H1 (cell line): ENCODE data around the gene CHST11. TPM values are rescaled to one million over a fixed set of nuclear protein-coding genes. Genes with fewer than 3 reads are reported as not detected.

ENCODE experiments used
- CTCF ChIA-PET: fragments of 300-600 bp; sonication (Branson Sonifier 250); formaldehyde crosslinking; loops from one replicate; lab custom pipeline; 2021; ENCODE audit not compliant: partially characterized antibody; lab: Charles Lee
- POLR2A ChIA-PET: fragments of 300-600 bp; sonication (Branson Sonifier 250); formaldehyde crosslinking; loops from one replicate; lab custom pipeline; 2021; ENCODE audit warnings: inconsistent platforms; ENCODE audit not compliant: partially characterized antibody; lab: Charles Lee
- DNase-seq, 2 experiments: peaks; one replicate each; pipeline versions ENCODE4 v3.0.0 to v3.0.0-alpha.2; 2010 to 2022; ENCODE audit warnings: low spot score in 2 of 2, low read depth in 1 of 2, mixed read lengths in 1 of 2
- FAIRE-seq: peaks from 2 replicates; lab custom pipeline; 2011; peaks lifted over from hg19 to GRCh38; lab: Jason Lieb, UNC
- H2AFZ ChIP-seq: 2 replicates; pipeline ENCODE4 v1.8.1; 2012; ENCODE audit warnings: low read length, inconsistent platforms
- H2AK5ac ChIP-seq: 2 replicates; pipeline ENCODE4 v1.6.1; 2013; ENCODE audit warnings: low read depth, low read length
- H2BK120ac ChIP-seq: replicated peaks from 2 replicates; pipeline ENCODE3; 2013; ENCODE audit warnings: low read depth, low read length, inconsistent platforms
- H2BK12ac ChIP-seq: 2 replicates; pipeline ENCODE4 v1.6.1; 2013; ENCODE audit warnings: low read depth, low read length
- H2BK15ac ChIP-seq: 2 replicates; pipeline ENCODE4 v1.6.1; 2013; ENCODE audit warnings: low read length
- H2BK20ac ChIP-seq: 2 replicates; pipeline ENCODE4 v1.6.1; 2013; ENCODE audit warnings: low read length
- H2BK5ac ChIP-seq: 2 replicates; pipeline ENCODE4 v1.6.1; 2013; ENCODE audit warnings: low read depth, low read length
- H3K14ac ChIP-seq: 2 replicates; pipeline ENCODE4 v1.6.1; 2013; ENCODE audit warnings: inconsistent platforms; ENCODE audit not compliant: insufficient read length
- H3K18ac ChIP-seq: 2 replicates; pipeline ENCODE4 v1.6.1; 2013; ENCODE audit warnings: low read length; ENCODE audit errors: extremely low read depth
- H3K23ac ChIP-seq: 2 replicates; pipeline ENCODE4 v1.6.1; 2013; ENCODE audit warnings: inconsistent platforms; ENCODE audit not compliant: insufficient read length
- H3K23me2 ChIP-seq: 2 replicates; pipeline ENCODE4 v1.6.1; 2013; ENCODE audit warnings: low read depth, low read length
- H3K27ac ChIP-seq: 2 replicates; pipeline ENCODE4 v1.6.1; 2011; ENCODE audit warnings: low read depth, low read length, inconsistent platforms
- H3K27me3 ChIP-seq, 4 experiments: replicated peaks in 1 of 4; 1 replicate in 1 of 4; 2 replicates in 3 of 4; pipeline versions ENCODE4 v1.6.1 to v1.8.1; 2011 to 2013; ENCODE audit warnings: low read length in 3 of 4, mild to moderate bottlenecking in 3 of 4, inconsistent platforms in 2 of 4, mixed read lengths in 2 of 4, moderate library complexity in 1 of 4; ENCODE audit not compliant: control insufficient read depth in 3 of 4, insufficient read depth in 3 of 4; ENCODE audit errors: extremely low read depth in 1 of 4
- H3K36me3 ChIP-seq, 4 experiments: 2 replicates each; pipeline versions ENCODE4 v1.6.1 to v1.8.1; 2011 to 2013; ENCODE audit warnings: mild to moderate bottlenecking in 4 of 4, low read length in 3 of 4, moderate library complexity in 2 of 4, control low read depth in 1 of 4, inconsistent platforms in 1 of 4; ENCODE audit not compliant: insufficient read depth in 4 of 4, control insufficient read depth in 2 of 4
- H3K4ac ChIP-seq: replicated peaks from 2 replicates; pipeline ENCODE3; 2013; ENCODE audit warnings: low read length, low read depth, mixed read lengths, inconsistent platforms; ENCODE audit not compliant: insufficient read length
- H3K4me1 ChIP-seq, 4 experiments: replicated peaks in 1 of 4; 1 replicate in 1 of 4; 2 replicates in 3 of 4; pipeline versions ENCODE4 v1.6.1 to v1.8.1; 2011 to 2013; ENCODE audit warnings: low read length in 3 of 4, inconsistent platforms in 2 of 4, mixed read lengths in 1 of 4; ENCODE audit not compliant: insufficient read depth in 4 of 4, control insufficient read depth in 3 of 4
- H3K4me2 ChIP-seq, 2 experiments: 2 replicates each; pipeline versions ENCODE4 v1.6.1 to v1.8.1; 2011 to 2013; ENCODE audit warnings: low read depth in 2 of 2, low read length in 2 of 2, control low read depth in 1 of 2, inconsistent platforms in 1 of 2, mild to moderate bottlenecking in 1 of 2; ENCODE audit not compliant: insufficient read depth in 1 of 2
- H3K4me3 ChIP-seq, 4 experiments: fragments of 200-600, 300-600 bp in 1 of 4; sonication (generic), shearing (Covaris generic), sonication (Bioruptor Twin) in 1 of 4; 2 replicates each; pipeline versions ENCODE4 v1.5.1 to v1.8.1; 2011 to 2016; ENCODE audit warnings: low read length in 4 of 4, low read depth in 3 of 4, control low read depth in 2 of 4, inconsistent platforms in 2 of 4, mild to moderate bottlenecking in 2 of 4, mixed read lengths in 1 of 4, moderate library complexity in 1 of 4; ENCODE audit not compliant: insufficient read depth in 2 of 4; ENCODE audit errors: extremely low read depth in 1 of 4
- H3K56ac ChIP-seq: replicated peaks from 2 replicates; pipeline ENCODE3; 2013; ENCODE audit warnings: low read depth, mild to moderate bottlenecking, mixed read lengths, low read length, inconsistent platforms; ENCODE audit not compliant: insufficient read length
- H3K79me1 ChIP-seq: 2 replicates; pipeline ENCODE4 v1.6.1; 2013; ENCODE audit warnings: low read depth, low read length, control low read depth
- H3K79me2 ChIP-seq, 2 experiments: 2 replicates each; pipeline versions ENCODE4 v1.6.1 to v1.8.1; 2012 to 2013; ENCODE audit warnings: low read length in 2 of 2, mild to moderate bottlenecking in 2 of 2, inconsistent platforms in 1 of 2; ENCODE audit not compliant: insufficient read depth in 2 of 2, control insufficient read depth in 1 of 2
- H3K9ac ChIP-seq, 4 experiments: replicated peaks in 1 of 4; 1 replicate in 1 of 4; 2 replicates in 3 of 4; pipeline versions ENCODE4 v1.6.1 to v1.8.1; 2011 to 2013; ENCODE audit warnings: low read depth in 3 of 4, low read length in 3 of 4, control low read depth in 2 of 4, mild to moderate bottlenecking in 2 of 4, moderate library complexity in 2 of 4, inconsistent platforms in 1 of 4; ENCODE audit errors: extremely low read depth in 1 of 4
- H3K9me3 ChIP-seq, 2 experiments: 2 replicates each; pipeline versions ENCODE4 v1.6.1 to v1.8.1; 2012 to 2013; ENCODE audit warnings: mild to moderate bottlenecking in 2 of 2, moderate library complexity in 2 of 2, control low read depth in 1 of 2, inconsistent platforms in 1 of 2, low read depth in 1 of 2, low read length in 1 of 2, mixed read lengths in 1 of 2; ENCODE audit not compliant: insufficient read depth in 2 of 2
- H4K20me1 ChIP-seq, 2 experiments: replicated peaks in 1 of 2; 2 replicates each; pipeline versions ENCODE3 to v1.8.1; 2011 to 2013; ENCODE audit warnings: inconsistent platforms in 2 of 2, low read length in 2 of 2, mild to moderate bottlenecking in 1 of 2; ENCODE audit not compliant: insufficient read depth in 2 of 2, control insufficient read depth in 1 of 2
- H4K5ac ChIP-seq: 2 replicates; pipeline ENCODE4 v1.6.1; 2013; ENCODE audit warnings: low read length, low read depth, mixed read lengths, inconsistent platforms; ENCODE audit not compliant: insufficient read length
- H4K8ac ChIP-seq: 2 replicates; pipeline ENCODE4 v1.8.0; 2013; ENCODE audit warnings: mild to moderate bottlenecking, moderate library complexity, low read length, inconsistent platforms; ENCODE audit not compliant: insufficient read depth; ENCODE audit errors: extremely low read depth
- H4K91ac ChIP-seq: replicated peaks from 2 replicates; pipeline ENCODE3; 2013; ENCODE audit warnings: low read length, mixed read lengths, inconsistent platforms; ENCODE audit not compliant: insufficient read length
- ASH2L ChIP-seq: fragments of 200-600, 300-600 bp; sonication (generic); IDR thresholded peaks from one replicate; pipeline ENCODE4 v1.7.1; 2017; ENCODE audit warnings: low read length
- CHD2 ChIP-seq: IDR thresholded peaks from 2 replicates; pipeline ENCODE4 v1.6.1; 2012; ENCODE audit warnings: low read length, improper control_type of control experiment
- E2F6 ChIP-seq: IDR thresholded peaks from 2 replicates; pipeline ENCODE4 v1.6.1; 2012; ENCODE audit warnings: inconsistent platforms
- POLR2A ChIP-seq, 2 experiments: IDR thresholded peaks; 1 replicate in 1 of 2; 2 replicates in 1 of 2; pipeline ENCODE4 v1.6.1; 2011; ENCODE audit warnings: low read depth in 2 of 2, low read length in 2 of 2, mild to moderate bottlenecking in 2 of 2; ENCODE audit errors: control extremely low read depth in 1 of 2
- SAP30 ChIP-seq: fragments of 300-600 bp; sonication (generic); IDR thresholded peaks from 2 replicates; pipeline ENCODE4 v1.7.1; 2012; ENCODE audit warnings: low read length, moderate library complexity, mild to moderate bottlenecking, inconsistent platforms; ENCODE audit not compliant: insufficient read depth, insufficient replicate concordance
- SIX5 ChIP-seq: IDR thresholded peaks from 2 replicates; pipeline ENCODE4 v1.6.1; 2011; ENCODE audit warnings: mild to moderate bottlenecking, low read depth, low read length
- SP2 ChIP-seq: IDR thresholded peaks from 2 replicates; pipeline ENCODE4 v1.6.1; 2012; ENCODE audit warnings: mild to moderate bottlenecking, low read length, inconsistent platforms
- TEAD4 ChIP-seq: IDR thresholded peaks from 2 replicates; pipeline ENCODE4 v1.6.1; 2012; ENCODE audit warnings: low read depth, low read length, inconsistent platforms, mixed read lengths
- WGBS, 2 experiments: shearing (Covaris generic) in 1 of 2; methylation state at CpG; one replicate each; pipeline versions ENCODE4 v1.1.6 to v1.1.7; 2013 to 2015; ENCODE audit warnings: low lambda C conversion rate in 2 of 2, mixed read lengths in 2 of 2, inconsistent platforms in 1 of 2, low coverage in 1 of 2, missing lambda C conversion rate in 1 of 2; ENCODE audit not compliant: insufficient replicate concordance in 2 of 2, insufficient coverage in 1 of 2, insufficient read length in 1 of 2; ENCODE audit errors: extremely low coverage in 1 of 2, missing lambda C conversion rate in 1 of 2; 5-methylcytosine and 5-hydroxymethylcytosine counted together
- polyA plus RNA-seq, 7 experiments: library from polyadenylated mRNA; depleted of rRNA in 3 of 7; stranded (reverse) in 5 of 7; unstranded in 2 of 7; fragments of >200 nt in 5 of 7; fragments of 200-250 nt in 2 of 7; gene quantifications; 1 replicate in 5 of 7; 2 replicates in 1 of 7; 4 replicates in 1 of 7; pipeline versions ENCODE4 v1.2.1 to v1.2.3, GENCODE V29; 2011 to 2013; ENCODE audit warnings: missing spikeins in 2 of 7, mixed read lengths in 2 of 7
- total RNA-seq: library from RNA; stranded (reverse); fragmentation: NEBNext Ultra II Directional; extraction: Animal tissue kit (Norgen Biotek cat#: 25700); gene quantifications from 2 replicates; pipeline ENCODE4 v1.2.1, GENCODE V29; 2021

CHST11 gene
- total and polyA plus RNA-seq, 2 of the 8 experiments (the other 6 are each of a cell fraction or from before 2014, with no cell fraction given) = 14.4 to 20.8 TPM

DNA sequence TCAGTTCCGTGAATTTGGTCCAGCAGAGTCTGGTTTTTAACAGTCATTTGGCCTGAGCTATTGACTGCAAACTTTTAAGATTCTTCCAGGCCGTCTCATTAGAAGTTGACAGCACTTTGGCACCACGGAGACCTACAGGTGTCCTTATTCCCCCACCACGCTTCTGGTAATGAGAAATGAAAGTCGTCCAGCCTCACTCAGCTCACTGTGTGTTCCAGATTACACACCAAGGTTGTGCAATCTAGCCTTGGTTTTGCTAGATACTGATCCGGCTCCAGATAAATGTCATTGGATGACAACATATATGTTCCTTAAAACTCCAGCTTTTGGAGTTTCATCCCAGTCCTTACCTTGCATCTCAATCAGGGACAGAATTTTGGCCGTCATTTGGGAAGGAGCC, 210.4 kb downstream of the CHST11 start:
- H3K4me3 ChIP-seq = no peak overlapping the region
- H4K91ac ChIP-seq = no peak overlapping the region
- no peak overlapping the region for H2BK12ac ChIP-seq
- no peak overlapping the region for H3K18ac ChIP-seq
- no peak overlapping the region for H2BK120ac ChIP-seq
- H4K8ac ChIP-seq = no peak overlapping the region
- ChIA-PET CTCF (interaction anchor here (0.6 to 5.0 kb wide), 8 partner anchors 8 to 285 kb away, joined by 3 to 28 read pairs (median 4); no protein-coding TSS in a partner anchor), POLR2A (no interaction called here)
- no peak overlapping the region for H3K27ac ChIP-seq
- FAIRE-seq (no peak), DNase-seq (no peak)
- H3K23me2 ChIP-seq = peaks cover 5% of the 10 kb centered on the region; the same call in 1 of the 2 replicates
- no peak overlapping the region for H3K14ac ChIP-seq
- H3K9me3 ChIP-seq = no peaks in the 10 kb centered on the region
- no peak overlapping the region for H3K4ac ChIP-seq
- no peak overlapping the region for H3K56ac ChIP-seq
- H3K23ac ChIP-seq = no peak overlapping the region
- H4K20me1 ChIP-seq = peaks cover 0 to 9% of the 10 kb centered on the region in 2 experiments
- H3K4me1 ChIP-seq = peaks cover 0 to 15% (median 7%) of the 10 kb centered on the region in 4 experiments; a peak in 6 of 7 replicates
- H3K36me3 ChIP-seq = no peaks in the 10 kb centered on the region
- no peak overlapping the region for H2BK20ac ChIP-seq
- 80% methylated on average over 7 of the region's 7 CpGs; no CpG with 5 or more reads in 1 of the 2 experiments for WGBS, 2 experiments
- H2AK5ac ChIP-seq = no peak overlapping the region
- H4K5ac ChIP-seq = no peak overlapping the region
- H2BK5ac ChIP-seq = no peak overlapping the region
- no peaks in the 10 kb centered on the region; the same call in 1 of the 2 replicates for H3K79me1 ChIP-seq
- H3K79me2 ChIP-seq = no peaks in the 10 kb centered on the region; a peak in 1 of 4 replicates
- H2BK15ac ChIP-seq = no peak overlapping the region
- H3K27me3 ChIP-seq = no peaks in the 10 kb centered on the region
- H2AFZ ChIP-seq = no peak overlapping the region
- no peak overlapping the region for H3K4me2 ChIP-seq
- no peak overlapping the region for H3K9ac ChIP-seq
- TF ChIP-seq SIX5 (no peak), CHD2 (no peak), SAP30 (no peak), TEAD4 (no peak), SP2 (no peak), E2F6 (no peak), POLR2A (IDR thresholded peaks at IDR 0.05; ENCODE audit: control extremely low read depth in 1 of 2, low read depth in 2 of 2, low read length in 2 of 2) (no peak), ASH2L (no peak)
